Measurements from ENCODE around the gene WDR7.

- TF ChIP-seq, protein P1, sequence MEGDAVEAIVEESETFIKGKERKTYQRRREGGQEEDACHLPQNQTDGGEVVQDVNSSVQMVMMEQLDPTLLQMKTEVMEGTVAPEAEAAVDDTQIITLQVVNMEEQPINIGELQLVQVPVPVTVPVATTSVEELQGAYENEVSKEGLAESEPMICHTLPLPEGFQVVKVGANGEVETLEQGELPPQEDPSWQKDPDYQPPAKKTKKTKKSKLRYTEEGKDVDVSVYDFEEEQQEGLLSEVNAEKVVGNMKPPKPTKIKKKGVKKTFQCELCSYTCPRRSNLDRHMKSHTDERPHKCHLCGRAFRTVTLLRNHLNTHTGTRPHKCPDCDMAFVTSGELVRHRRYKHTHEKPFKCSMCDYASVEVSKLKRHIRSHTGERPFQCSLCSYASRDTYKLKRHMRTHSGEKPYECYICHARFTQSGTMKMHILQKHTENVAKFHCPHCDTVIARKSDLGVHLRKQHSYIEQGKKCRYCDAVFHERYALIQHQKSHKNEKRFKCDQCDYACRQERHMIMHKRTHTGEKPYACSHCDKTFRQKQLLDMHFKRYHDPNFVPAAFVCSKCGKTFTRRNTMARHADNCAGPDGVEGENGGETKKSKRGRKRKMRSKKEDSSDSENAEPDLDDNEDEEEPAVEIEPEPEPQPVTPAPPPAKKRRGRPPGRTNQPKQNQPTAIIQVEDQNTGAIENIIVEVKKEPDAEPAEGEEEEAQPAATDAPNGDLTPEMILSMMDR (IDR thresholded peaks at IDR 0.05), result no peak
- TF ChIP-seq POLR2A (IDR thresholded peaks at IDR 0.05), result no peak
Observed at GRCh38 chr18:56740645-56741044, 89.5 kb downstream of the WDR7 start.
